ENCODE data around the gene ENKD1.

ENKD1 gene

GRCh38 chr16:67647681-67648080 lies 18.9 kb downstream of the ENKD1 start:
- Histone ChIP-seq H3K9ac (no peak overlapping the region), H3K9me3 (replicated peaks in 1 of 11) (no peaks in the 10 kb centered on the region), H3K4me2 (no peak overlapping the region), H3K4me1 (peaks cover 0 to 28% (median 23%) of the 10 kb centered on the region in 10 experiments; a peak in 17 of 20 replicates), H4K20me1 (peaks cover 0 to 14% (median 0%) of the 10 kb centered on the region in 11 experiments; a peak in 3 of 22 replicates), H3K27ac (no peak overlapping the region), H3K36me3 (peaks cover 0 to 55% (median 39%) of the 10 kb centered on the region in 11 experiments; a peak in 14 of 22 replicates), H3K4me3 (no peak overlapping the region), H3K27me3 (peaks cover 0 to 5% (median 0%) of the 10 kb centered on the region in 11 experiments; a peak in 1 of 22 replicates)
- no peak for TF ChIP-seq Cebpa-rat (IDR thresholded peaks at IDR 0.05)

DNA sequence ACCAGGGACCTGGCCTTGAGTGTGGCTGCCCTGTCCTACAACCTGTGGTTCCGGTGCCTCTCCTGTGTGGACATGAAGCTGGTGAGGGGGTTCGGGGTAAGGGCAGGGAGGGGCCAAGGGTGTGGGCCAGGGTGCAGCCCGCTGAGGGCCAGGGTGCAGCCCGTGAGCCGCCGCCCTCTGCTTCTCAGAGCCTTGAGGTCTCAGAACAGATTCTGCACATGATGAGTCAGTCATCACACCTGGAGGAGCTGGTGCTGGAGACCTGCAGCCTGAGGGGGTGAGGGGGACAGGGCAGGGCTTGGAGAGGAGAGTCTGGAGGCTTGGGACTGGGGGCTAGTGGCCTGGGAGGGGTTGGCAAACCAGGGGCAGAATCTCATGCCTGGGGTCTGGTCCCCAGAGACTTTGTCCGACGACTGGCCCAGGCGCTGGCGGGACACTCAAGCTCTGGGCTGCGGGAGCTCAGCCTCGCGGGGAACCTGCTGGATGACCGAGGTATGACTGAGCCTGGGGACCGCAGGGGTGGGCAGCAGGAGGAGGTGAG lies 19.4 kb downstream of the ENKD1 start:
- Histone ChIP-seq H3K4me3 (no peak overlapping the region), H3K27ac (no peak overlapping the region), H3K4me2 (no peak overlapping the region), H4K20me1 (peaks cover 0 to 19% (median 0%) of the 10 kb centered on the region in 11 experiments; a peak in 4 of 22 replicates), H3K9ac (no peak overlapping the region; a peak in 1 of 22 replicates), H3K27me3 (peaks cover 0 to 5% (median 0%) of the 10 kb centered on the region in 11 experiments; a peak in 1 of 22 replicates), H3K4me1 (peaks cover 0 to 33% (median 23%) of the 10 kb centered on the region in 10 experiments; a peak in 17 of 20 replicates), H3K9me3 (replicated peaks in 1 of 11) (no peaks in the 10 kb centered on the region), H3K36me3 (peaks cover 0 to 53% (median 35%) of the 10 kb centered on the region in 11 experiments; a peak in 14 of 22 replicates)
- no peak for TF ChIP-seq Cebpa-rat (IDR thresholded peaks at IDR 0.05)

GRCh38 chr16:67645397-67646121 lies 21.0 kb downstream of the ENKD1 start:
- H3K9ac ChIP-seq: peak overlapping the region; percentile 61 to 91 (median 75)
- H3K27ac ChIP-seq: peak overlapping the region in 10 of 11 experiments; percentile 25 to 90 (median 64); a peak in 21 of 22 replicates
- no peaks in the 10 kb centered on the region for H3K9me3 ChIP-seq (replicated peaks in 1 of 11)
- peak overlapping the region; percentile 46 to 70 (median 59) for H3K4me3 ChIP-seq
- H3K27me3 ChIP-seq: peaks cover 0 to 5% (median 0%) of the 10 kb centered on the region in 11 experiments; a peak in 1 of 22 replicates
- peaks cover 0 to 42% (median 25%) of the 10 kb centered on the region in 10 experiments; a peak in 17 of 20 replicates for H3K4me1 ChIP-seq
- TF ChIP-seq Cebpa-rat (IDR thresholded peaks at IDR 0.05): no peak
- H3K4me2 ChIP-seq: peak overlapping the region; percentile 67 to 97 (median 83)
- H3K36me3 ChIP-seq: peaks cover 0 to 36% (median 19%) of the 10 kb centered on the region in 11 experiments; a peak in 14 of 22 replicates
- peaks cover 0 to 10% (median 0%) of the 10 kb centered on the region in 11 experiments; a peak in 5 of 22 replicates for H4K20me1 ChIP-seq

DNA sequence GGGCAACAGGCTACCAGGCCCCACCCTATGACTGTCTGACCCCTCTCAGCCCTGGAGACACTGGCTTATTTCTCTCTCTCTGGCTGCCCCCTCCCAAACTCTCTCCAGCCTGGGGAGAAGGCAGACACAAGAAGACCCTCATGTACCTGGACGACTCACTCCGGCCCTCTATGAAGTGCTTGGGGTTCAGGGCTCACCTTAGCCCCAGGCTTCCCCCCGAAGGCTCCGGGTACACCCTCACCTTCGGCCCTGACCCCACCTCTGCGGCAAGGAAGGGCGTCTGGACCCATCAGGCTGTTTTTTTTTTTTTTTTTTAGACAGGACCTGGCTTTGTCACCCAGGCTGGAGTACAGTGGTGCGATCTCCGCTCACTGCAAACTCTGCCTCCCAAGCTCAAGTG lies 22.5 kb downstream of the ENKD1 start:
- no peak overlapping the region for H3K4me3 ChIP-seq
- peaks cover 0 to 10% (median 0%) of the 10 kb centered on the region in 11 experiments; a peak in 4 of 22 replicates for H4K20me1 ChIP-seq
- H3K9ac ChIP-seq: peak overlapping the region in 4 of 11 experiments; percentile 3 to 91 (median 83); a peak in 5 of 22 replicates
- peaks cover 10 to 33% (median 23%) of the 10 kb centered on the region in 11 experiments; a peak in 21 of 22 replicates for H3K36me3 ChIP-seq
- H3K4me2 ChIP-seq: peak overlapping the region in 9 of 11 experiments; percentile 68 to 97 (median 86); a peak in 16 of 22 replicates
- no peaks in the 10 kb centered on the region for H3K9me3 ChIP-seq (replicated peaks in 1 of 11)
- peaks cover 0 to 49% (median 25%) of the 10 kb centered on the region in 10 experiments; a peak in 17 of 20 replicates for H3K4me1 ChIP-seq
- peaks cover 0 to 5% (median 0%) of the 10 kb centered on the region in 11 experiments; a peak in 1 of 22 replicates for H3K27me3 ChIP-seq
- no peak for TF ChIP-seq Cebpa-rat (IDR thresholded peaks at IDR 0.05)
- peak overlapping the region in 2 of 11 experiments; percentile 79 to 90; a peak in 3 of 22 replicates for H3K27ac ChIP-seq

- H3K27me3 ChIP-seq: peaks cover 0 to 5% (median 0%) of the 10 kb centered on the region in 11 experiments; a peak in 1 of 22 replicates
- H3K4me1 ChIP-seq: peaks cover 0 to 49% (median 25%) of the 10 kb centered on the region in 10 experiments; a peak in 17 of 20 replicates
- H3K4me2 ChIP-seq: peak overlapping the region in 4 of 11 experiments; percentile 10 to 52 (median 28); a peak in 6 of 22 replicates
- H3K27ac ChIP-seq: peak overlapping the region in 1 of 11 experiments; percentile 21; a peak in 1 of 22 replicates
- peaks cover 0 to 17% (median 0%) of the 10 kb centered on the region in 11 experiments; a peak in 5 of 22 replicates for H4K20me1 ChIP-seq
- H3K9me3 ChIP-seq (replicated peaks in 1 of 11): no peaks in the 10 kb centered on the region
- H3K36me3 ChIP-seq: peaks cover 27 to 39% (median 32%) of the 10 kb centered on the region in 11 experiments
- H3K4me3 ChIP-seq: no peak overlapping the region
- TF ChIP-seq Cebpa-rat (IDR thresholded peaks at IDR 0.05): no peak
- peak overlapping the region in 4 of 11 experiments; percentile 6 to 21 (median 14); a peak in 4 of 22 replicates for H3K9ac ChIP-seq
These were observed 24.5 kb downstream of the ENKD1 start for GRCh38 chr16:67641779-67642708.

GRCh38 chr16:67637625-67638024 lies 28.9 kb downstream of the ENKD1 start:
- H3K27ac ChIP-seq: no peak overlapping the region
- no peak overlapping the region for H3K4me2 ChIP-seq
- no peaks in the 10 kb centered on the region for H3K27me3 ChIP-seq
- H3K36me3 ChIP-seq: peaks cover 71 to 81% (median 76%) of the 10 kb centered on the region in 11 experiments
- peaks cover 0 to 48% (median 7%) of the 10 kb centered on the region in 11 experiments; a peak in 9 of 22 replicates for H4K20me1 ChIP-seq
- no peak for TF ChIP-seq Cebpa-rat (IDR thresholded peaks at IDR 0.05)
- H3K4me3 ChIP-seq: no peak overlapping the region
- H3K9ac ChIP-seq: no peak overlapping the region
- H3K9me3 ChIP-seq (replicated peaks in 1 of 11): no peaks in the 10 kb centered on the region
- H3K4me1 ChIP-seq: peaks cover 0 to 21% (median 2%) of the 10 kb centered on the region in 10 experiments; a peak in 7 of 20 replicates

- Histone ChIP-seq H3K4me1 (peaks cover 0 to 12% (median under 1%) of the 10 kb centered on the region in 10 experiments; a peak in 7 of 20 replicates), H3K4me2 (no peak overlapping the region), H3K27me3 (no peaks in the 10 kb centered on the region), H4K20me1 (peaks cover 0 to 48% (median 15%) of the 10 kb centered on the region in 11 experiments; a peak in 11 of 22 replicates), H3K36me3 (peaks cover 80 to 90% (median 85%) of the 10 kb centered on the region in 11 experiments), H3K27ac (no peak overlapping the region), H3K9ac (no peak overlapping the region), H3K4me3 (no peak overlapping the region), H3K9me3 (replicated peaks in 1 of 11) (no peaks in the 10 kb centered on the region)
- TF ChIP-seq Cebpa-rat (IDR thresholded peaks at IDR 0.05): no peak
These were observed 29.8 kb downstream of the ENKD1 start for GRCh38 chr16:67636713-67637112.
